Measurements from ENCODE around the gene CAT.

GRCh38 chr11:34397120-34397519, 41.6 kb upstream of the CAT start:
- TF ChIP-seq EP300 (IDR thresholded peaks at IDR 0.05) = no peak
- no peak for TF ChIP-seq POLR2A (IDR thresholded peaks at IDR 0.05; ENCODE audit: low read depth)
- TF ChIP-seq, protein P1, sequence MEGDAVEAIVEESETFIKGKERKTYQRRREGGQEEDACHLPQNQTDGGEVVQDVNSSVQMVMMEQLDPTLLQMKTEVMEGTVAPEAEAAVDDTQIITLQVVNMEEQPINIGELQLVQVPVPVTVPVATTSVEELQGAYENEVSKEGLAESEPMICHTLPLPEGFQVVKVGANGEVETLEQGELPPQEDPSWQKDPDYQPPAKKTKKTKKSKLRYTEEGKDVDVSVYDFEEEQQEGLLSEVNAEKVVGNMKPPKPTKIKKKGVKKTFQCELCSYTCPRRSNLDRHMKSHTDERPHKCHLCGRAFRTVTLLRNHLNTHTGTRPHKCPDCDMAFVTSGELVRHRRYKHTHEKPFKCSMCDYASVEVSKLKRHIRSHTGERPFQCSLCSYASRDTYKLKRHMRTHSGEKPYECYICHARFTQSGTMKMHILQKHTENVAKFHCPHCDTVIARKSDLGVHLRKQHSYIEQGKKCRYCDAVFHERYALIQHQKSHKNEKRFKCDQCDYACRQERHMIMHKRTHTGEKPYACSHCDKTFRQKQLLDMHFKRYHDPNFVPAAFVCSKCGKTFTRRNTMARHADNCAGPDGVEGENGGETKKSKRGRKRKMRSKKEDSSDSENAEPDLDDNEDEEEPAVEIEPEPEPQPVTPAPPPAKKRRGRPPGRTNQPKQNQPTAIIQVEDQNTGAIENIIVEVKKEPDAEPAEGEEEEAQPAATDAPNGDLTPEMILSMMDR (IDR thresholded peaks at IDR 0.05) = no peak
- TF ChIP-seq POLR2AphosphoS5 (IDR thresholded peaks at IDR 0.05) = no peak
